NCI-H69 (cell line): ENCODE results near the gene DLGAP1.

Experiments used
- DNase-seq: peaks from one replicate; lab custom pipeline; 2025; lab: John Stamatoyannopoulos, UW

DLGAP1 gene

DNA sequence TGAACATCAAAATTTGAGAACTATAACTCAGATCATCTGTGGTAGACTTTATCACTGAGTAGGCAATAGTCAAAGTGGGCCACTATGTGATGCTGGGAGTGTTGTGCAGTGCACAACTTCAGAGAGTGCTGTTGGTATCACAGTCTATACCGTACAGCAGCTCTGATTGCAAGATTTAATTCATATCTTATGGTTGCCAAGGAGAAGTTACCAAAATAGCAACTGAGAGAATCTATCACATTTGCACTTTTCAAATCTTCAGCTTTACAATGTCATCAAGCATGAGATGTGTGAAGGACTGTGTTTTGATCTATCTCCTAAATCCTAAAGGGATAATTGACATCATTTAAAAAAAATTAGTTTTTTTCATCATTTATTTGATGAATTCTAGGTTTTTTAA is 216.1 kb downstream of the DLGAP1 start:
- no peak for DNase-seq

DNA sequence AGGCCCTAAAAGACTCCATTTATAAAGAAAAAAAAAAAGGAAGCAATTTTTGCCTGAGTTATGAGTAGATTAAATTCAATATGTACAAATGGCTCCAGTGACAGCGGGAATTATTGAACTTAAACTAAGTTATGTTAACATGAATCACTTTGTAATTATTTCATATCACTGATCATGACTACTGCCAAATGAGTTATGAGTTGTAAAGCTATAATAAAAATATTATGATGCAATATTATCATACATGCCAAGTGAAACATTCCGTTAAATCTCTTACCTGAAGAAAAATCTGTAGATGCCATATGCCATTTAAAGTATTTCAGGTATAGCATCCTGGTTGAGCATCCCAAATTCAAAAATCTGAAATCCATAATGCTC is 217.5 kb downstream of the DLGAP1 start:
- no peak for DNase-seq

DNA sequence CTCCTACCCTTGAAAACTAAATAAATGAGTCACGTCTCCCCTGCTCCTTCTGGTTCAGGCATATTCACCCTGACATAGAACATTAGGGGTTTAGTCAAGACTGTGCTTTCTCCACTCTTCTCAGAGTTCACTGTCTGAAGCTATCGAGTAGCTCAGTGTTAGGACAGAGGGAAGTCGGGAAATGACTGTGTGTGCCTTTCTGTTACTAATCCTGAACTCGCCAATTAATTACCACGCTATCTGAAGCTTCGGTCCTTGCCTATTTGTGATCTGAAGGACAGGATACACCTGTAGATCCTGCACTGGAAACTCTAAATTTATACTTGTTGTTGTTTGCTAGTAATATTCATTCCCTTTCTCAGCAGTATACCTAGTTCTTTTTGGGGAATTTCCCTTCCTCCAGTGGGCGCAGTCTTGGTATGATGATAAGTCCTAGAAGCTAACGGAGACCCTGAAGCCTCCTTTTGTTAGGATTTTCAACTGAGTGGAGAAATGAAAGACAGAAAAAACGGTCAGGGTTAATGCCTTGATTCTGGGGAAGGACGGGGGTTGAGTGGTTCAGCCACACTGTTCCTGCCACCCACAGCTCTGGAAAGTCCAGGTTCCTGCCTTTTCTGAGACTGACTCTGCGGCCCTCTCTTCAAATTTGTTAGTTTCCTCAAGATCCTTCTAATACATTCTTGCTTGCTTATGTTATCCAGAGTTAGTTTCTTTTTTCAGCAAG is 218.0 kb downstream of the DLGAP1 start:
- no peak for DNase-seq

DNA sequence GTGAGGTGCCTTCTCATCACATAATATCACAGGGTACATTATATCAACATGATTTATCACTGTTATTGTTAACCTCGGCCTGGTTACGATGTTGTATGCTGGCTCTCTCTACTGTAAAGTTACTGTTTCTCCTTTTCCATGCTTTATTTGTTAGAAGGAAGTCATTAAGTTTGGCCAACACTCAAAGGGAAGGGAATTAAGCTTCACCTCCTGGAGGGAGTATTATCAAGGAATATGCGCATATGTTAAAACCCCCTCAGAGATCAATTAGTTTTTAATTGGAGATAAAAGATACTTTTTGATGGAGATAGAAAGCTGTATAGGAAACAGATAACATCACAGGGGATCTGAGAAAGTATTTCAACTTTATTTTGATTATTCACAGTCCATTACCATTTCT is 221.6 kb downstream of the DLGAP1 start:
- peak; percentile 43 for DNase-seq

DNA sequence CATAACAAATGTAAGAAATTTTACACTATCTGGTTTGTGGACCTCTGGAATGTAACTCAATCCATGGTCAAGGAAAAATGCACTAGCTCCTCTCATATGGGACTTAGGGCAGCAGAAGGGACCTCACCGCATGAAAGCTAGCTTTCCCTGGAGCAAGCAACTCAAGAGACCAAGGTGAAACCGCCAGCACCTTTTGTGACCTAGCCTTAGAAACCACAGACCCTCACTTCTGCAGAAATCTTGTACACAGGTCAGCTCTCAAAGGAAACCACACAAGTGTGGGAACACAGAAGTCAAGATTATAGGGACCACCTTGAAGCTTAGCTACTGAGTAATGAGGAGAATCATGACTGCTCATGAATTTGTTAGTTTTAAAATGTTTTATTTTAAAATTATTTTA is 222.5 kb downstream of the DLGAP1 start:
- no peak for DNase-seq

DNA sequence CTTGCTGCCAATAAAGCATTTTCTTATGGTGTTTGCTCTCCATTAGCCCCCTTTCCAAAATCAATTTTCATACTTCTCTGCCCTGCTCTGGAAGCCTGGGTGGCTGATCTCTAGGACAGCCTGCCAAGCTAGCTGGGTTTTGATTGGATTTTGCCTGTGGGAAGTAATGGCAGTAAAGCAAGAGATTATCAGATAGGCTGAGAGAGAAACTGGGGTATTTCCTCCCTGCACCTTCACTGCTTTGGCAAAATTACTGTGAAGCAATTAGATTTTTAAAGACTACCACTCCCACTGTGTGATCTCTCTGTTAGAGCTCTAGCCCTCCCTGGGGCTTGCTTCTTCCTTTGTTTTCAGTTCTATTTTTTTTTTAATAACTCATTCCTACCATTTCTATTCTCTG is 223.8 kb downstream of the DLGAP1 start:
- DNase-seq, result peak; percentile 43

DNA sequence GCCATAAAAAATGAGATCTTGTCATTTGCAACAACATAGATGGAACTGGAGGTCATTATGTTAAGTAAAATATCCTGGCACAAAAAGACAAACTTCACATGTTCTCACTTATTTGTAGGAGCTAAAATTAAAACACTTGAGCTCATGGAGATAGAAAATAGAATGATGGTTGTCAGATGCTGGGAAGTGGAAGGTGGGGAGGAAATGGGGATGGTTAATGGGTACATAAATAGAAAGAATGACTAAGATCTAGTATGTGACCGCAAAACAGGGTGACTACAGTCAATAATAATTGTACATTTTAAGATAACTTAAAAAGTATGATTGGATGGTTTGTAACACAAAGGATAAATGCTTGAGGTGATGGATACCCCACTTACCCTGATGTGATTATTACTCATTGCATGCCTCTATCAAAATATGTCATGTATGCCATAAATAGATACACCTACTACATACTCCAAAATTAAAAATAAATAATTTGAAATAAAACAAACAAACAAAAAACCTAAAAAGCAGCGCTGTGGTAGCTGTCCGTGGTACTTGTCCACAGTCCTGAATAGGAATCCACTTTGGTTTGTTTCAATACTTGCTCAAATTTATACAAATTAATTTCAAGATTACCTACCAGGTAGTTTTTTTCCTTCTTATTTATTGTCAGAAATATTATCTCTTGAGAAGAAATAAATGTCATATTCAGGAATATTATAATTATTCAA is 224.5 kb downstream of the DLGAP1 start:
- DNase-seq, result no peak

DNA sequence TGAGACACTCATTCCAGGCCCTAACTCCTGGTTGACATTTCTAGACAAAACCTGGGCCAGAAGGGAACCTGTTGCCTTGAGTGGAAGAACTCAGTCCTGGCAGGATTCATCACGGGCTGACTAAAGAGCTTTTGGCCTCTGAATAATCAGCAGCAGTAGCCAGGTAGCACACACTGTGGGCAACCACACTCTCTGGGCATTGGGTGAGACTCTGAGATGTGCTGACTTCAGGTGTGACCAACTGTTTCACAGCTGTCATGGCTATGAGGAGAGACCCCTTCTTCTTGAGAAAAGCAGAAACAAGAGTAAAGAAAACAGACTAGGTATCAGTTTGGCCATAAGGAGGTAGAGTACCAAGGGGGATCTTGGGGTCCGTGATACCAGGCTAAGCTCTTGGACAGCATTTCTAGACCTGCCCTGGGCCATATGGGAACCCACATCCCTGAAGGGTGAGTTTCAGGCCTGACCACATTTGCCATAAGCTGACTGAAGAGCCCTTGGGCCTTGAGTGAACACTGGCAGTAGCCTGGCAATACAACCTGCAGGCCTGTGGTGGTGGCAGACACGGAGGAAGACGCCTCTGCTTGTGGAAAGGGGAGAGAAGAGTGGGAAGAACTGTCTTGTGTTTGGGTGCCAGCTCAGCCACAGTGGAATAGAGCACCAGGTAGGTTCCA is 230.9 kb downstream of the DLGAP1 start:
- no peak for DNase-seq

DNA sequence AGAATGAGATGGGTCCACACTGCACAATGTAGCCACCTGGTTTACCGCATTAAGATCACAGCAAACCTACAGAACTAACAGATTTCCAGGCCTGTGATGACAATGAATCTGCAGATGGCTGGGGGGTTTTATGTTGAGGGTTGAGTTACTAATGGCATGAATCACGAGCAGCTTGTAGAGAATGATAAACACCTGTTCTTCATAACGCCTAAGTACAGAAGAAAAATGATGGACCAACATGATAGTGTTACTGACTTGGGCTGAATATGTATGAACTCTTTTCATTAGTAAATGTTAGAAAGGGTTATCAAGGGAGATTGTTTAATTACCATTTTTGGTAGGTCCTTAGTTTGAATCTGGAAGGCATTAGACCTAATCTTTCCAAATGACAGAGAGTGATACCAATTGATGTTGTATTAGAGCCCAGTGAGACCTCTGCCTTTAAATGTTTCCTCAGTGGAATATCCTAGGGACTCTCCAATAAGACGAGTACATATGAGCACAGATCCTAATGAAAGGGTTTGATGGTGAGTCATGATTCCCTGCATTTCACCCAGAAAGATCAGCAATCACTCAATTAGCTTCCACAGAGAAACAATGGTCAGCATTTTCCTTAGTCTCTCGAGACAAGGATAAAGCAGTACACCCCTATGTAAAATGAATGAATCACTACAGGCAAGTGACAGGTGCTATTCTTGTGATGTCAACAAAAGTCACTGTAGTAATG is 243.8 kb downstream of the DLGAP1 start:
- DNase-seq, result peak; percentile 88

DNA sequence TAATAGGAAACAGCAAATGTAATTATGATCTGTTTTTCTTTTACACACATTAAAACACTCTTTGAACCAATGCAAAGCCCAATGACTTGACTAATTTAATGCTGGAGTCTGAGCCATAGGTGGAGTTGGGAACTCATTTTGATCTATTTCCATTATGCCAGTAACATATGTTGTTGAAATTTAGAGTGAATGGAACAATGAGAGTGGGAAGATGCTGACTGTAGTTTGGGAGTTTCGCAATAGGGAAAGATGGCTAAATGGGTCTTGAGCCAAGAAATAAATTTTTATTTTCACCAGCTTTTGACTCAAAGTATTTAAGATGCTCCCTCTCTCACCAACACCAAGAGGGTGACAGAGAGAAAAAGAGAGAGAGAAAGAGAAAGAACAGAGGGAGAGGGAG is 246.7 kb downstream of the DLGAP1 start:
- DNase-seq, result no peak

DNA sequence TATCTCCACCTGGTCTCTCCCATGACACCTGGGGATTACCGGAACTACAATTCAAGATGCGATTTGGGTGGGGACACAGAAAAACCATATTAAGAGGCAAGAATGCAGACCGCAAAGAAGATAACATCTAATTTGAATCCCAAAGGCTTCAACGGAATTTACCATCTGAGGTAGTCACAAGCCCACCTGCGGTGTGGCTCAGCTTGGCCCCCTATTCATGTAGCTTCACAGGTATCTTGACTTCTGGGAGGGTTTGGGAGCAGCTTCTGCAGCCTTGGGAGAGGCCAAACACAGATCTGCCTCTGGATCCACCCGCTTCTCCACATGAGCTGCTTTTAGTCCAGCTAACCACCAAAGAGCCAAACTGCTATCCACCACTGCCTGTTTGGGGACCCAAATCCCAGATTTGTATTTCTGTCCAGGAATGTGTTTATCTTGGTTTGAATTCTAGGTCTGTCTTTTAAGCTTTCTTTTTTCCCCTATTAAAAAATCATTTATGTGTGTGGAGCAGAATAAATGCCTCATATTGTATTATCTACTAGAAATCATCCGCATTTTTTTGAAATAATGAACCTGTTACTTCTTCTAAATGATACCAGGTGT is 247.6 kb downstream of the DLGAP1 start:
- DNase-seq, result no peak

DNA sequence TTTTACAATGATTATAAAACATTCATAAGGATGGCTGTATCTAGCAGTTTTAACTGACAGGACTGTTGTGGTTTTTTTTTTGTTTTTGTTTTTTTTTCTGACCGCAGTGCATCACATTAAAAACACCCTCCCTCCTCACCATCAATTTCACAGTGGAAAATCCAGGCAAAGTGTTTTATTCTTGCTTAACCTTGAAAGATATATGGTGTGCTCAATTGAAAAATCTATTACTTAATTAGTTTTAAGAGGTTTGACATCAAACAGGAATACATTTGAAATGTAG is 250.7 kb downstream of the DLGAP1 start:
- no peak for DNase-seq

DNA sequence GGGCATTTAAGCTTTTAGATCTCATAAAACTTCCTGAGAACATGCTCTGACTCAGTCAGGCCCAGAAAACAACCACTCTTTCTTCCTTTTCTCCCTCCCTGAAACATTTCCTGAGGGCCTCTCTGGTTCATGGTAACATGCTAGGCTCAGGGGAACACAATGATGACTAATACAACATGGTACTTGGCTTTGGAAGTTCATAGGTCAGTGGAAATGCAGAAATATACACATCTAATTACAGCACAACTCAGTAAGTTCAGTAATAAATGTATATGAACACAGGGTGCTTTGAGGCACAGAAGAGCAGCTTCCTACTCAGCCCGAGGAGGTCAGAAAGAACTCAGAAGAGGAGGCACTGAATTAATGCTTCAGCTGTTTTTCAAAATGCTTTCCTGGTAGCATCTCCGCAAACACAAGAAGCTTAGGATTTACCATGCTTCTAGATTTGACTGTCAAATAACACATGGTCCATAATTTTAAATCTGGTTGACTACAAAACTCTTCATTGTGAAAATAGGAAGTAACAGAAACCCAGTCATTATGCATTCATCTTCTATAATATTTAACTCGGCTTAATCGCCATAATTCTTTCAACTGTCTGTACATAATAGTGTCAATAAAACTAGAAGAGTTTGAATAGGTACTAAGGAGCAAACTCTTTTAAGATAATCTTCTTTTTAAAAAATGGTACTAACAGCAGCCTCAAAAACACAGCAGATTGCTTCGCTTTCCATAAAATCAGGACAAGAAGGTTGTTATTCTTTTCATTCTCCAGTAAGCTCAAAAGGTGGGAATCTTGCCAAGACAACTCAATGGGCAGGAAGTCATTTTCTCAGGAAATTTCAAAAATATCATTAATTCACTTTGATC is 251.3 kb downstream of the DLGAP1 start:
- peak; percentile 69 for DNase-seq

DNA sequence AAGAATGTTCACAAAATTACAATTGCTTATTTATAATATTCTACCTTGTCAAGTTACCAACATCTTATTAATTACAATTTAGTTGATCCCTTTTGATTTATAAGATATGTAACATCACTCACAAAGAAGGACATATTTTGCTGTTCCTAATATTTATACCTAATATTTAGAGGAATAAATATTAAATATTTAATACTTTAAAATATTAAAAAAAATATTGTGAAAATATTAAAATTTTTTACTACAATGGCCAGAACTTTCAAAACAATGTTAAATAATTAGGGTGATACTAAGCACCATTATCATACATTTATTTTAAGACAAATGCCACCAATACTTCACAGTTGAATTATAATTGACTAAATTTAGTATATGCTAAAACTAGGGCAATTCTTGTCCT is 254.7 kb downstream of the DLGAP1 start:
- DNase-seq, result no peak

DNA sequence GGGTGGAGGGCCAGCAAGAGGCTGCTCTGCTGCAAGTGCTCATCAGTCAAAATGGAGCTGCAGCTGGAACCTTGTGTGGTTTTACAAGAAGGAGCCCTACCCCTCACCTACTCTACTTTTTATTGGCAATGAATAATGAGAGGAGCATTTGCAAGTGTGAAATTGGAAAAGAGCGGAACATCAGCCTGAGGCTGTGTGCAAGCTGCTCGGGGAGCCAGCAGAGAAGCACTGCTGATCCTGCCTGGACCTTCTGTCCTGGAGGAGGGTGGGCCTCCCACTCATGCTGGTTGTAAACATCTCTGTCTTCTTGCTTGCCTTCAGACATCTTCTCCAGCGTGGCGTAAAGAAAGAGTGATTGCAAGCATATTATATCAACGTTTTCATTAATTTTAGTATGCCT is 256.2 kb downstream of the DLGAP1 start:
- peak; percentile 33 for DNase-seq

DNA sequence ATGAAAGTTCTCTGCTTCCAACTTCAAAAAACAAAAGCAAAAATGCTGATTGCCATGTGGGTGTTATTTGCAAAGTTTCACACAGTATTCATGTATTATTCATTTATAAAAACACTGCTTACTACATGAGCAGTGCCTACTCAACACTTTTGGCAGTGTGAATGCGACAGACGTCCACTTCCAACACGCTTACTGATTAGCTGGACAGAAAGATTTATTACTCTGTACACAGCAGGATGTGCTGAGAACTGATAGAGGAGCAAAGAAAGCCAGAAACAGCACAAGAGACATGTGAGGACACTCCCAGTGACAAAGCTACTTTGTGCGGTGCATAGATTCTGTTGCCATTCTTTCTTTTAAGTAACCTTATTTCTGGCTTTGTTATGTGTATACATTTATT is 258.8 kb downstream of the DLGAP1 start:
- peak; percentile 75 for DNase-seq

DNA sequence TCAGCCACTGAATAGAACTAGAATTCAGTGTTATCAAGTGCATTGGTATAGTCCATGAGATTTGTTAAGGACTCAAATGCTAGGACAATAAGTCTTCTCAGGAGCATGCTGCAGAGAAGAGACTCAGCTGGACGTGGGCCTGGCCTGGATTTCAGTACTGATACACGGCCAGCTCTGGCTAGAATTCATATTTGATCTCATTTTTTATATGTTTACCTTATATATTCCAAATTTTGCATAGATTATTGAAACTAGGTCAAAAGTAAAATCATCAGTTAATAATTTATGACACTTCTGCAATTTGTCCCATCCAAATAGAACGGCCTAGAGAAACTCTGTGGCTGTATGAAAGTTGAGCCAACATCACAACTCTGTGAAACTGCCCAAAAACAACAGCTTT is 262.0 kb downstream of the DLGAP1 start:
- no peak for DNase-seq

DNA sequence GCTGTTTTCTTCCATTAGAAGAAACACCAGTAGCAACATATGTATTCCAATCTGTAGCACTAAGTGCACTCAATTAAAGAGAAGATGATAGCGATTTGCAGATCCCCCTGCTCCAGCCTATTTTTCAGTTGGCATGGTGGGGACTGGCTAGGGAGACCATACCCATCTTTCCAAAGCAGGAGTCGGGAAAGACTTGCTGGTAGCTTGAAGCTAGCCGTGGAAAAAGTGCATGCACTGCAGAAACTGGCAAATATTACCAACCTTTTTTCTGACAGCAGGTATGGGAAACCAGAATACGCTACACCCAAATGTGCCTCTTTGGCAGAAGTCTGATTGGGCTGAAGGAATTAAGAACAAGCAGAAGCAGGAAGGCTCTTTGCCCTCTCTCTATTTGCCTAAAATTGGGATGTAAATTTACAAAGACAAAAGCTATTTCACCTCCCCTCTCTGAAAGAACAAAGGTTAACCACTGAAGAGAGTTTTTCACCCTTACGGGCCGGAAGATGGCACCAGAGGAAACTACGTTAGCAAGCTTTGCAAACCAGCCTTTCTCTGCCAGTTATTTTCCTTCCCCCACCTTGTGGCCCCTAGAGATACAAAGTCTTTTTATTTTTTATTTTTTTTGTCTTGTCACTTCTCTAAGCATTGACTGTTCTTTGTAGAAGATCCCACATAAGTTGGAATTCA is 273.1 kb downstream of the DLGAP1 start:
- peak; percentile 27 for DNase-seq

DNA sequence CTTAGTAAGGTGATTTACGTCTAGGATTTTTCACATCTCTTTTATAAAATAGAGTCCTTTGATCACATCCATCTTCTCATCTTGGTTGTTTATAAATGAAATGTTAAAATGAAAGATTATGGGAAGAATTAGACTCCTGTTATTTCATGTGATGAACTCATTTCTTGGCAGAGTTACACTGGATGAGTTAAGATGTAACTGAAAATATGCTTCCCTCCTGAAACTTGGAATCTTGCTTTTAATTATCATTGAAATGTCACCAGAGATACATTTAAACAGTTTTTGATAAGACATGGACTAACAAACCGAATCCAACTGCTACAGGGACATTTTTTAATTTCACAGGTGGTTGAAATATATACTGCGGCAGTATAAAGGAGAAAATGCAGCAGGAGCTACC is 274.0 kb downstream of the DLGAP1 start:
- DNase-seq, result no peak

DNA sequence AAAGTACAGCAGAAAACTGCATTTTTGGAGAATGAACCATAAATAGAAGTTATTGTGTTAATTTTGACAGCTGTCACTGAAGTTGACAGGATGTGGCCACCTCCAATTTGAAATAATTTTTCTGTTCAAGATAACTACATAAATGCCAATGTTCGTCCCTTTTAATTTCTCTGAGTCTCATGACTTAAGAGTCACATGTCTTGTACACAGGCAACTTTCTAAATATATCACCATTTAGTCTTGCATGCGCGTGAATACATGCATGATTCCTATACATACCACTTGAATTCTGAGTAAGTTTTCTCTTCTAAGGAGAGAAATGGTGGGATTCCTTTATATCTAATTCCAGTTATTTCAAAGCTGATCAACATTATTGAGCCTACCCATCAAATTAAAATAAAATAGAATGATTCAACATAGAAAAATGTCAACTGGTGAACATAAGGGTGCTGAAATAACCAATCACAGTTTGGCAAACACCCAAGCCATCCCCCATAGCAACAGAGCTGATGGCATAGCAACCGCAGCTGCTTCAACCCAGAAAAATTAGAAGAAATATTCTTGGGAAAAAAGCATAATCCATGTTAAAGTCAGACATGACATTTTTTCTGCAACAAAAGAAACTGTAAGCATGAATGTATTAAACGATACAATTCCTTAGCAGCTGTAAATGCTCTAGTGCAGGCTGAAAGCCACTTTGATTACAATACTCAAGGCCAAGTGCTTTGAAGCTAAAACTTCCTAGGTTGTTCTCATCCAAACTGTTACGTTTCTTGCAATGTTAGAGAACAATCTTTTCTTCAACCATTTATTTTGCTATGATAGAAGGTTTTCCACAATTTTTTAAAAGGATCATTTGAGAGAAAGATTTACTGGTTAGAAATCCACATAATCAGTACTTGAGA is 282.7 kb downstream of the DLGAP1 start:
- peak; percentile 32 for DNase-seq
